Measurements from ENCODE around the gene XYLT1.
"Not testable (repeated sequence)": the region's sequence is repeated elsewhere in the genome, so short reads cannot be mapped to it uniquely, and the experiment has no call there.

Gene XYLT1

GRCh38 chr16:17499223-17499902 lies 28.6 kb upstream of the XYLT1 start:
- Histone ChIP-seq H3K36me3 (ENCODE audit: insufficient read depth, low read length) (no peaks in the 10 kb centered on the region), H3K9me3 (ENCODE audit: low read depth, low read length) (no peaks in the 10 kb centered on the region), H3K9ac (ENCODE audit: insufficient read length) (no peak overlapping the region), H3K4me3 (no peak overlapping the region), H3K27ac (no peak overlapping the region)
- no peak for DNase-seq (ENCODE audit: low read depth, low spot score)
- TF ChIP-seq FOXP2 (optimal IDR thresholded peaks at IDR 0.05; ENCODE audit: control extremely low read depth, extremely low read length, insufficient read depth) (no peak), POLR2AphosphoS5 (IDR thresholded peaks at IDR 0.05; ENCODE audit: borderline replicate concordance, low read depth, low read length) (no peak), EZH2 (IDR thresholded peaks at IDR 0.05) (no peak)

GRCh38 chr16:17497648-17498047 lies 26.9 kb upstream of the XYLT1 start:
- Histone ChIP-seq H3K4me3 (no peak overlapping the region), H3K9ac (ENCODE audit: insufficient read length) (no peak overlapping the region), H3K9me3 (ENCODE audit: low read depth, low read length) (no peaks in the 10 kb centered on the region), H3K36me3 (ENCODE audit: insufficient read depth, low read length) (no peaks in the 10 kb centered on the region), H3K27ac (no peak overlapping the region)
- TF ChIP-seq EZH2 (IDR thresholded peaks at IDR 0.05): no peak
- TF ChIP-seq FOXP2 (optimal IDR thresholded peaks at IDR 0.05; ENCODE audit: control extremely low read depth, extremely low read length, insufficient read depth): no peak
- TF ChIP-seq POLR2AphosphoS5 (IDR thresholded peaks at IDR 0.05; ENCODE audit: borderline replicate concordance, low read depth, low read length): no peak
- DNase-seq (ENCODE audit: low read depth, low spot score): no peak

- H3K9me3 ChIP-seq (ENCODE audit: low read depth, low read length): no peaks in the 10 kb centered on the region
- DNase-seq (ENCODE audit: low read depth, low spot score): no peak
- TF ChIP-seq POLR2AphosphoS5 (IDR thresholded peaks at IDR 0.05; ENCODE audit: borderline replicate concordance, low read depth, low read length) (no peak), EZH2 (IDR thresholded peaks at IDR 0.05) (no peak), FOXP2 (optimal IDR thresholded peaks at IDR 0.05; ENCODE audit: control extremely low read depth, extremely low read length, insufficient read depth) (no peak)
- no peak overlapping the region for H3K9ac ChIP-seq (ENCODE audit: insufficient read length)
- H3K4me3 ChIP-seq: no peak overlapping the region
- H3K36me3 ChIP-seq (ENCODE audit: insufficient read depth, low read length): no peaks in the 10 kb centered on the region
- H3K27ac ChIP-seq: no peak overlapping the region
Measured at GRCh38 chr16:17496891-17497290, 26.1 kb upstream of the XYLT1 start.

- no peaks in the 10 kb centered on the region for H3K9me3 ChIP-seq (ENCODE audit: low read depth, low read length)
- no peak overlapping the region for H3K27ac ChIP-seq
- H3K36me3 ChIP-seq (ENCODE audit: insufficient read depth, low read length): no peaks in the 10 kb centered on the region
- no peak for DNase-seq (ENCODE audit: low read depth, low spot score)
- H3K4me3 ChIP-seq: no peak overlapping the region
- TF ChIP-seq EZH2 (IDR thresholded peaks at IDR 0.05) (no peak), FOXP2 (optimal IDR thresholded peaks at IDR 0.05; ENCODE audit: control extremely low read depth, extremely low read length, insufficient read depth) (no peak), POLR2AphosphoS5 (IDR thresholded peaks at IDR 0.05; ENCODE audit: borderline replicate concordance, low read depth, low read length) (no peak)
- H3K9ac ChIP-seq (ENCODE audit: insufficient read length): no peak overlapping the region
Measured at GRCh38 chr16:17493012-17493411, 22.3 kb upstream of the XYLT1 start.

GRCh38 chr16:17491140-17491662 lies 20.4 kb upstream of the XYLT1 start:
- TF ChIP-seq FOXP2 (optimal IDR thresholded peaks at IDR 0.05; ENCODE audit: control extremely low read depth, extremely low read length, insufficient read depth) (no peak), EZH2 (IDR thresholded peaks at IDR 0.05) (no peak), POLR2AphosphoS5 (IDR thresholded peaks at IDR 0.05; ENCODE audit: borderline replicate concordance, low read depth, low read length) (no peak)
- Histone ChIP-seq H3K9me3 (ENCODE audit: low read depth, low read length) (no peaks in the 10 kb centered on the region), H3K9ac (ENCODE audit: insufficient read length) (no peak overlapping the region), H3K4me3 (no peak overlapping the region), H3K27ac (no peak overlapping the region), H3K36me3 (ENCODE audit: insufficient read depth, low read length) (no peaks in the 10 kb centered on the region)
- DNase-seq (ENCODE audit: low read depth, low spot score): no peak

DNA sequence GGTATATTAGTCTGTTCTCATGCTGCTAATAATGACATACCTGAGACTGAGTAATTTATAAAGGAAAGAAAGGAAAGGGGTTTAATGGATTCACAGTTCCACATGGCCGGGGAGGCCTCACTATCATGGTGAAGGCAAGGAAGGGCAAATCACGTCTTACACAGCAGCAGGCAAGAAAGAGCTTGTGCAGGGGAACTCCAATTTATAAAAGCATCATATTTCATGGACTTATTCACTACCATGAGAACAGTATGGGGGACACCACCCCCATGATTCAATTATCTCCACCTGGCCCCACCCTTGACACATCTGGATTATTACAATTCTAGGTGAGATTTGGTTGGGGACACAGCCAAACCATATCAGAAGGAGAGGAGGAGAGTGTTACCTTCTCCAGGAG lies 17.7 kb upstream of the XYLT1 start:
- TF ChIP-seq POLR2AphosphoS5 (IDR thresholded peaks at IDR 0.05; ENCODE audit: borderline replicate concordance, low read depth, low read length) (no peak), EZH2 (IDR thresholded peaks at IDR 0.05) (no peak), FOXP2 (optimal IDR thresholded peaks at IDR 0.05; ENCODE audit: control extremely low read depth, extremely low read length, insufficient read depth) (no peak)
- no peak overlapping the region for H3K9ac ChIP-seq (ENCODE audit: insufficient read length)
- H3K27ac ChIP-seq: no peak overlapping the region
- no peaks in the 10 kb centered on the region for H3K9me3 ChIP-seq (ENCODE audit: low read depth, low read length)
- DNase-seq (ENCODE audit: low read depth, low spot score): no peak
- H3K36me3 ChIP-seq (ENCODE audit: insufficient read depth, low read length): no peaks in the 10 kb centered on the region
- H3K4me3 ChIP-seq: no peak overlapping the region

- H3K4me3 ChIP-seq: no peak overlapping the region
- TF ChIP-seq FOXP2 (optimal IDR thresholded peaks at IDR 0.05; ENCODE audit: control extremely low read depth, extremely low read length, insufficient read depth) (no peak), POLR2AphosphoS5 (IDR thresholded peaks at IDR 0.05; ENCODE audit: borderline replicate concordance, low read depth, low read length) (no peak), EZH2 (IDR thresholded peaks at IDR 0.05) (no peak)
- no peak overlapping the region for H3K27ac ChIP-seq
- no peaks in the 10 kb centered on the region for H3K9me3 ChIP-seq (ENCODE audit: low read depth, low read length)
- DNase-seq (ENCODE audit: low read depth, low spot score): no peak
- H3K36me3 ChIP-seq (ENCODE audit: insufficient read depth, low read length): no peaks in the 10 kb centered on the region
- H3K9ac ChIP-seq (ENCODE audit: insufficient read length): no peak overlapping the region
Measured at GRCh38 chr16:17483351-17483750, 12.6 kb upstream of the XYLT1 start.

GRCh38 chr16:17482341-17482740 lies 11.6 kb upstream of the XYLT1 start:
- H3K9me3 ChIP-seq (ENCODE audit: low read depth, low read length); H3K9ac ChIP-seq (ENCODE audit: insufficient read length); H3K36me3 ChIP-seq (ENCODE audit: insufficient read depth, low read length); H3K4me3 ChIP-seq; H3K27ac ChIP-seq; DNase-seq (ENCODE audit: low read depth, low spot score): not testable (repeated sequence)

GRCh38 chr16:17481736-17482135 lies 11.0 kb upstream of the XYLT1 start:
- DNase-seq (ENCODE audit: low read depth, low spot score): no peak
- no peaks in the 10 kb centered on the region for H3K36me3 ChIP-seq (ENCODE audit: insufficient read depth, low read length)
- no peak overlapping the region for H3K27ac ChIP-seq
- no peak for TF ChIP-seq FOXP2 (optimal IDR thresholded peaks at IDR 0.05; ENCODE audit: control extremely low read depth, extremely low read length, insufficient read depth)
- TF ChIP-seq POLR2AphosphoS5 (IDR thresholded peaks at IDR 0.05; ENCODE audit: borderline replicate concordance, low read depth, low read length): no peak
- no peak for TF ChIP-seq EZH2 (IDR thresholded peaks at IDR 0.05)
- H3K9ac ChIP-seq (ENCODE audit: insufficient read length): no peak overlapping the region
- no peak overlapping the region for H3K4me3 ChIP-seq
- no peaks in the 10 kb centered on the region for H3K9me3 ChIP-seq (ENCODE audit: low read depth, low read length)

- not testable (repeated sequence) for H3K4me3 ChIP-seq; H3K27ac ChIP-seq; H3K9ac ChIP-seq (ENCODE audit: insufficient read length); DNase-seq (ENCODE audit: low read depth, low spot score); H3K36me3 ChIP-seq (ENCODE audit: insufficient read depth, low read length); H3K9me3 ChIP-seq (ENCODE audit: low read depth, low read length)
Measured at GRCh38 chr16:17477260-17477545, 6.4 kb upstream of the XYLT1 start.

Measured in SK-N-MC (cell line).